Measurements from ENCODE around the gene P2RY2.

GRCh38 chr11:73272680-73273038 lies 54.6 kb downstream of the P2RY2 start:
- TF ChIP-seq, protein P1, sequence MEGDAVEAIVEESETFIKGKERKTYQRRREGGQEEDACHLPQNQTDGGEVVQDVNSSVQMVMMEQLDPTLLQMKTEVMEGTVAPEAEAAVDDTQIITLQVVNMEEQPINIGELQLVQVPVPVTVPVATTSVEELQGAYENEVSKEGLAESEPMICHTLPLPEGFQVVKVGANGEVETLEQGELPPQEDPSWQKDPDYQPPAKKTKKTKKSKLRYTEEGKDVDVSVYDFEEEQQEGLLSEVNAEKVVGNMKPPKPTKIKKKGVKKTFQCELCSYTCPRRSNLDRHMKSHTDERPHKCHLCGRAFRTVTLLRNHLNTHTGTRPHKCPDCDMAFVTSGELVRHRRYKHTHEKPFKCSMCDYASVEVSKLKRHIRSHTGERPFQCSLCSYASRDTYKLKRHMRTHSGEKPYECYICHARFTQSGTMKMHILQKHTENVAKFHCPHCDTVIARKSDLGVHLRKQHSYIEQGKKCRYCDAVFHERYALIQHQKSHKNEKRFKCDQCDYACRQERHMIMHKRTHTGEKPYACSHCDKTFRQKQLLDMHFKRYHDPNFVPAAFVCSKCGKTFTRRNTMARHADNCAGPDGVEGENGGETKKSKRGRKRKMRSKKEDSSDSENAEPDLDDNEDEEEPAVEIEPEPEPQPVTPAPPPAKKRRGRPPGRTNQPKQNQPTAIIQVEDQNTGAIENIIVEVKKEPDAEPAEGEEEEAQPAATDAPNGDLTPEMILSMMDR (IDR thresholded peaks at IDR 0.05), result no peak
- TF ChIP-seq POLR2AphosphoS5 (IDR thresholded peaks at IDR 0.05) (no peak), EP300 (IDR thresholded peaks at IDR 0.05) (no peak), POLR2A (IDR thresholded peaks at IDR 0.05) (no peak)

All from sigmoid colon (tissue), 4 donors.